Thyroid gland (tissue), 4 donors: ENCODE measurements around the gene TRAF4. TPM values are rescaled to one million over a fixed set of nuclear protein-coding genes. Genes with fewer than 3 reads are reported as not detected.
"Not testable (repeated sequence)": the region's sequence is repeated elsewhere in the genome, so short reads cannot be mapped to it uniquely, and the experiment has no call there.

Experiments used
- DNase-seq, 2 donors: peaks; one replicate each; pipeline ENCODE4 v3.0.0-alpha.2; 2019
- H3K27ac ChIP-seq, 3 donors: fragments of 200-600 bp; sonication (generic); 1 replicate in 2 of 3; 2 replicates in 1 of 3; pipeline ENCODE4 v1.5.1; 2016 to 2019; ENCODE audit warnings: mild to moderate bottlenecking in 1 of 3, moderate library complexity in 1 of 3
- H3K27me3 ChIP-seq: fragments of 200-600 bp; sonication (generic); one replicate; pipeline ENCODE4 v1.5.1; 2019
- H3K36me3 ChIP-seq, 2 donors: fragments of 200-600 bp; sonication (generic); one replicate each; pipeline ENCODE4 v1.5.1; 2016 to 2019
- H3K4me1 ChIP-seq, 2 donors: fragments of 200-600 bp; sonication (generic); one replicate each; pipeline ENCODE4 v1.5.1; 2017 to 2019
- H3K4me3 ChIP-seq, 3 donors: fragments of 200-600 bp; sonication (generic); replicated peaks in 1 of 3; 1 replicate in 2 of 3; 2 replicates in 1 of 3; pipeline ENCODE4 v1.5.1; 2016; ENCODE audit warnings: mild to moderate bottlenecking in 1 of 3
- H3K9me3 ChIP-seq: fragments of 200-600 bp; sonication (generic); one replicate; pipeline ENCODE4 v1.5.1; 2017
- CTCF ChIP-seq, 6 experiments: fragments of 200-600 bp in 3 of 6; fragments of 450-650 bp in 3 of 6; sonication (generic) in 3 of 6; IDR thresholded peaks; one replicate each; pipeline ENCODE4 v1.5.1; 2016 to 2019; ENCODE audit warnings: antibody characterized with exemption in 6 of 6, mild to moderate bottlenecking in 2 of 6, inconsistent platforms in 1 of 6, moderate library complexity in 1 of 6
- POLR2A ChIP-seq, 2 donors: fragments of 450-650 bp; IDR thresholded peaks; one replicate each; pipeline ENCODE4 v1.6.1; 2017; ENCODE audit warnings: antibody characterized with exemption in 2 of 2, mild to moderate bottlenecking in 2 of 2, moderate library complexity in 1 of 2
- WGBS, 2 donors: methylation state at CpG; one replicate each; pipeline ENCODE4 v1.1.5; 2017; 5-methylcytosine and 5-hydroxymethylcytosine counted together
- intact Hi-C: fragments of 100-400 bp; cut with DNase I; formaldehyde crosslinking; loops from one replicate; pipeline ENCODE4 v1.15.1; 2023
- total RNA-seq, 4 donors: library from RNA; depleted of rRNA; stranded (reverse); fragments of >200 nt; gene quantifications; one replicate each; pipeline ENCODE4 v1.2.3, GENCODE V29; 2016

The TRAF4 gene
- total RNA-seq, 4 donors from 2014 or later, result 33.3 to 64.3 (median 44.3) TPM

DNA sequence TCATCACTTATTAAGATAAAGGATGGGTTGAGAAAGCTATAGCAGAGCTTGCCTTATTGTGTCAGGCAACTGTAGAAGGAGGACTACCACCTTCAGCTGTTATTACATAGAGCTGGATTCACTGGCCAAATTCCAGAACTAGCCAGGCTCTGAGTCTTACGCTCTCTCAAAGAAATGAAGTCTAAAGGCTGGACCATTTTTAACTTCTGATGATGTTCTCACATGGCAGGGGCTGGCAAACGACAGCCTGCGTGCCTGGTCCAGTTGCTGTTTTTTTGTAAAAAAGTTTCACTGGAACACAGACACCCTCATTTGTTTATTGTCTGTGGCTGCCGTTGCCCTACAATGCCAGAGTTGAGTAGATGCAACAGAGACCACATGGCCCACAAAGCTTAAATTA, 21.2 kb downstream of the TRAF4 start:
- DNase-seq, result no peak
- Histone ChIP-seq H3K4me3 (no peak overlapping the region), H3K4me1 (peaks cover 3 to 11% of the 10 kb centered on the region in 2 donors), H3K36me3 (peaks cover 0 to 7% of the 10 kb centered on the region in 2 donors), H3K27ac (no peak overlapping the region), H3K9me3 (no peaks in the 10 kb centered on the region), H3K27me3 (no peaks in the 10 kb centered on the region)
- intact Hi-C loops, result loop anchor here (10.0 kb wide), 1 partner anchor 90 kb away; the partner anchor contains the start of gene ERAL1
- WGBS, 2 donors, result 84 to 94% methylated on average over 4 of the region's 4 CpGs
- no peak for TF ChIP-seq CTCF (IDR thresholded peaks at IDR 0.05)
- no peak for TF ChIP-seq POLR2A (IDR thresholded peaks at IDR 0.05)

DNA sequence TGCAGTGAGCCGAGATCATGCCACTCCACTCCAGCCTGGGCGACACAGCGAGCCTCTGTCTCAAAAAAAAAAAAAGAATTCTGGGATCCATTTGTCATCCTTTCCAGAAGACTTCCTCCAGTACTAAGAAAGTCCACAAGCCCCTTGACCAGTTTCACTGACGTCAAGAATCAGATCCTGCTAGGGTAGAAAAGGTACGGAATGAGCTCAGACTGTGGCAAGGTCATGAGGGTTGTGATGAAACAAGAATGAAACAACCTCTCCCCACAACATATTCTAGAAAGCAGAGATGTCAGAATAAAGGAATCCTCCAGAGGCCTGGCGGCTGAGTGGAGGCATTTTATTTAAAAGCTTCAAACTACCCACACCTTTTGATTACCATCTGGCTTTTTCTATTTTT, 29.9 kb downstream of the TRAF4 start:
- WGBS, 2 donors, result 79 to 94% methylated on average over 6 of the region's 6 CpGs
- Histone ChIP-seq H3K4me3 (no peak overlapping the region), H3K27me3 (no peaks in the 10 kb centered on the region), H3K36me3 (no peaks in the 10 kb centered on the region), H3K27ac (no peak overlapping the region), H3K4me1 (no peaks in the 10 kb centered on the region), H3K9me3 (no peaks in the 10 kb centered on the region)
- no peak for DNase-seq
- intact Hi-C loops, result no loop called here
- TF ChIP-seq POLR2A (IDR thresholded peaks at IDR 0.05), result no peak

DNA sequence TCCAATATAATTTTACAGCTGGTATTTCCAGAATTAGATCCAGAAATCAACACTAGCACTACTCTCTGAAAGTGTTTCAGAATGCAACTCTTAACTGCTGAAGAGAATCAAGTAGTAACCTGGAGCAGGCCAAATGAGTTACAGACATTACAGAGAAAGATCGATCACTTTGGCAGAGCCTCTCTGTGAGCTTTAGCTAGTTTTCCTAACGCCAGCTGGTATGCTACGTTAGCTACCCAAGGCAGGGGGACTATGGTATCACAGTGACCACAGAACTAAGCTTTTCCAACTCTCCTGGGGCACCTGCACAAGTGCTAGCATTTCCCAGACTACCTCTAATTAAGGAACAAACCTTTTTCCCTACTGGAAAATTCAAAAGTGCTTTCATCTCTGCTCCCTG, 30.4 kb downstream of the TRAF4 start:
- no peak for DNase-seq
- H3K4me3 ChIP-seq, result no peak overlapping the region
- H3K36me3 ChIP-seq, result no peaks in the 10 kb centered on the region
- intact Hi-C loops, result no loop called here
- no peaks in the 10 kb centered on the region for H3K9me3 ChIP-seq
- no peaks in the 10 kb centered on the region for H3K4me1 ChIP-seq
- no peak overlapping the region for H3K27ac ChIP-seq
- WGBS, 2 donors, result 75 to 77% methylated on average over 3 of the region's 3 CpGs
- TF ChIP-seq CTCF (IDR thresholded peaks at IDR 0.05) (no peak), POLR2A (IDR thresholded peaks at IDR 0.05) (no peak)
- no peaks in the 10 kb centered on the region for H3K27me3 ChIP-seq

DNA sequence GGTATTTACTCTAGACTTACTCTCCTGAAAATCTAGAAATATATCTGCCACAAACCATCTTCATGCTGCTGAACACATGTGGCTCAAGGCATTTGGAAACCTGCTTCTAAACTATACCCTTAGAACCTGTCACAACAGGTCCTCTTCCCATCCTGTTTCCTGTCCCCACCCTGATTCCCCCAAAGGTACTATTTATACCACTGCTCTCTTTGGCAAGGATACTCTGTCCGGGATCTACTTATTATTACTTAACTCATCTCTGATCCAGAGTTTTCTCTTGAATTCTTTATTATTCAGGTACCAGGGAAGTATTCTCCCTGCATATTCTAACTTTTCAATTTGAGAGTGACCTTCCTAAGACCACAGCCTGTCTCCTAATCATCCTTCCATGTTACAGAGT, 33.4 kb downstream of the TRAF4 start:
- intact Hi-C loops, result no loop called here
- WGBS, 2 donors, result 65 to 72% methylated on average over 1 of the region's 1 CpG
- Histone ChIP-seq H3K36me3 (no peaks in the 10 kb centered on the region), H3K4me1 (no peaks in the 10 kb centered on the region), H3K9me3 (no peaks in the 10 kb centered on the region), H3K27ac (peak overlapping the region in 1 of 3 donors; percentile 32), H3K27me3 (no peaks in the 10 kb centered on the region), H3K4me3 (no peak overlapping the region)
- no peak for DNase-seq
- TF ChIP-seq CTCF (IDR thresholded peaks at IDR 0.05) (no peak), POLR2A (IDR thresholded peaks at IDR 0.05) (no peak)

DNA sequence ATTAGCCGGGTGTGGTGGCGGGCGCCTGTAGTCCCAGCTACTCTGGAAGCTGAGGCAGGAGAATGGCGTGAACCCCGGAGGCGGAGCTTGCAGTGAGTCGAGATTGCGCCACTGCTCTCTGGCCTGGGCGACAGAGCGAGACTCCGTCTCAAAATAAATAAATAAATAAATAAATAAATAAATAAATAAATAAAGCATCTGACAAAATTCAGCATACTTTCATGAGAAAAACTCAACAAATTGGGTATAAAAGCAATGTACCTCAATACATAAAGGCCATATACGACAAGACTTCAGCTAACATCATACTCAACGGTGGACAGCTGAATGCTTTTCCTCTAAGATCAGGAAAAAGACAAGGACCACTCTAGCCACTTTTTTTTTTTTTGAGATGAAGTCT, 35.8 kb downstream of the TRAF4 start:
- H3K36me3 ChIP-seq, H3K27me3 ChIP-seq, DNase-seq, H3K4me3 ChIP-seq, intact Hi-C loops, H3K9me3 ChIP-seq, H3K27ac ChIP-seq, H3K4me1 ChIP-seq: not testable (repeated sequence)
- 94 to 98% methylated on average over 13 of the region's 13 CpGs for WGBS, 2 donors

GRCh38 chr17:28783161-28783560, 39.4 kb downstream of the TRAF4 start:
- 80 to 83% methylated on average over 3 of the region's 3 CpGs for WGBS, 2 donors
- H3K27me3 ChIP-seq, result no peaks in the 10 kb centered on the region
- H3K4me1 ChIP-seq, result no peaks in the 10 kb centered on the region
- TF ChIP-seq CTCF (IDR thresholded peaks at IDR 0.05), result no peak
- no peak for TF ChIP-seq POLR2A (IDR thresholded peaks at IDR 0.05)
- H3K9me3 ChIP-seq, result no peaks in the 10 kb centered on the region
- intact Hi-C loops, result no loop called here
- DNase-seq, result no peak
- no peak overlapping the region for H3K4me3 ChIP-seq
- H3K27ac ChIP-seq, result no peak overlapping the region
- H3K36me3 ChIP-seq, result no peaks in the 10 kb centered on the region
